ENCODE data around the gene MAPKAPK5. TPM values are rescaled to one million over a fixed set of nuclear protein-coding genes. Genes with fewer than 3 reads are reported as not detected.

MAPKAPK5 gene
- total and polyA plus RNA-seq, 2 donors (not counting 3 experiments of a cell fraction or from before 2014, with no cell fraction given) = 22.8 to 47.1 TPM

- dilution Hi-C loops (cut with MboI; ENCODE audit: extremely low pct_ligation_motif_present, low sequenced_read_pairs) = no loop called here
- no peak for FAIRE-seq
- H2AFZ ChIP-seq (ENCODE audit: low read depth, low read length) = no peak overlapping the region
- BruUV-seq (replicated peaks) = no TSS peak
- no peaks in the 10 kb centered on the region for H3K4me1 ChIP-seq (ENCODE audit: control insufficient read depth, extremely low read depth, insufficient read depth, low read length)
- POLR2A ChIA-PET = no interaction called here
- DNase-seq (ENCODE audit: low read depth, low spot score) = no peak
- no peak overlapping the region for H3K4me2 ChIP-seq (ENCODE audit: insufficient read depth, low read length)
- intact Hi-C loops (cut with micrococcal nuclease) = no loop called here
- no peak overlapping the region for H3K27ac ChIP-seq (ENCODE audit: insufficient read depth, low read depth, low read length)
- CTCF ChIA-PET = interaction anchor here (1.1 kb wide), 1 partner anchor 11 kb away, joined by 4 read pairs; no protein-coding TSS in a partner anchor
- no peak overlapping the region for H3K9ac ChIP-seq (replicated peaks; ENCODE audit: extremely low read depth, insufficient read depth, low read length)
- TF ChIP-seq JUN (IDR thresholded peaks at IDR 0.05; ENCODE audit: borderline replicate concordance, insufficient read depth, insufficient read length, low read depth) (no peak), FOS (IDR thresholded peaks at IDR 0.05; ENCODE audit: borderline replicate concordance, insufficient read depth, low read length) (no peak), POLR2A (IDR thresholded peaks at IDR 0.05; ENCODE audit: low read depth, low read length) (no peak), MYC (IDR thresholded peaks at IDR 0.05; ENCODE audit: low read depth, low read length) (no peak), EZH2 (IDR thresholded peaks at IDR 0.05; ENCODE audit: borderline replicate concordance, low read depth, low read length, severe bottlenecking) (no peak), CTCF (IDR thresholded peaks at IDR 0.05; ENCODE audit: extremely low read depth in 1 of 2, insufficient read depth in 1 of 2, low read depth in 1 of 2, low read length in 2 of 2) (no peak), GATA2 (IDR thresholded peaks at IDR 0.05; ENCODE audit: insufficient read depth, insufficient read length, low read depth, low read length) (no peak), POLR2AphosphoS5 (IDR thresholded peaks at IDR 0.05; ENCODE audit: insufficient read depth, low read depth, low read length) (no peak), MAX (IDR thresholded peaks at IDR 0.05; ENCODE audit: insufficient read depth, insufficient read length) (no peak)
- peaks cover 72% of the 10 kb centered on the region for H3K79me2 ChIP-seq (ENCODE audit: control insufficient read depth, insufficient read depth, low read length)
- H3K9me1 ChIP-seq (replicated peaks; ENCODE audit: control insufficient read depth, extremely low read depth, insufficient read depth, low read length) = no peaks in the 10 kb centered on the region
- H3K4me3 ChIP-seq (replicated peaks in 1 of 3; ENCODE audit: insufficient read depth in 1 of 3, low read depth in 1 of 3, low read length in 3 of 3) = no peak overlapping the region
- H3K9me3 ChIP-seq (replicated peaks; ENCODE audit: control insufficient read depth, insufficient read depth, low read length) = no peaks in the 10 kb centered on the region
- H3K27me3 ChIP-seq (ENCODE audit: control insufficient read depth in 2 of 2, insufficient read depth in 2 of 2, low read length in 2 of 2) = no peaks in the 10 kb centered on the region
- H4K20me1 ChIP-seq (replicated peaks; ENCODE audit: control insufficient read depth, extremely low read depth, insufficient read depth, low read length) = no peaks in the 10 kb centered on the region
- no peaks in the 10 kb centered on the region for H3K36me3 ChIP-seq (ENCODE audit: control insufficient read depth in 2 of 2, extremely low read depth in 1 of 2, insufficient read depth in 2 of 2, low read length in 2 of 2)
Observed at GRCh38 chr12:111858186-111858585, 16.2 kb downstream of the MAPKAPK5 start.

Measured in endothelial cell of umbilical vein (primary cell).